Neural crest cell (in vitro differentiated cells): ENCODE data around the gene KLF2. TPM values are rescaled to one million over a fixed set of nuclear protein-coding genes. Genes with fewer than 3 reads are reported as not detected.
"Not testable (repeated sequence)": the region's sequence is repeated elsewhere in the genome, so short reads cannot be mapped to it uniquely, and the experiment has no call there.

Experiments used
- DNase-seq: peaks from one replicate; pipeline ENCODE4 v3.0.0; 2021; ENCODE audit warnings: low read depth, mixed read lengths, low spot score
- H3K27ac Mint-ChIP-seq: one replicate; pipeline ENCODE4 v1.8.0; 2021; ENCODE audit warnings: mild to moderate bottlenecking, mixed read lengths; ENCODE audit not compliant: unreplicated experiment
- H3K27me3 Mint-ChIP-seq: 2 replicates; pipeline ENCODE4 v1.8.0; 2021; ENCODE audit warnings: low read depth, mild to moderate bottlenecking, mixed read lengths
- H3K36me3 Mint-ChIP-seq: 2 replicates; pipeline ENCODE4 v1.8.0; 2021; ENCODE audit warnings: low read depth, mild to moderate bottlenecking, mixed read lengths
- H3K4me1 Mint-ChIP-seq: 2 replicates; pipeline ENCODE4 v1.8.0; 2021; ENCODE audit warnings: mixed read lengths
- H3K4me3 Mint-ChIP-seq: one replicate; pipeline ENCODE4 v1.8.0; 2021; ENCODE audit warnings: mild to moderate bottlenecking, mixed read lengths
- H3K9me3 Mint-ChIP-seq: 2 replicates; pipeline ENCODE4 v1.8.0; 2021; ENCODE audit warnings: mixed read lengths
- total RNA-seq: library from RNA; stranded (reverse); gene quantifications from 2 replicates; pipeline ENCODE4 v1.2.1, GENCODE V29; 2021
- TF ChIP-seq, protein P1 (sequence below): fragments of 200-600 bp; sonication (generic); conservative IDR thresholded peaks from 2 replicates; pipeline ENCODE4 v1.5.0; 2021; ENCODE audit warnings: antibody characterized with exemption, mild to moderate bottlenecking

KLF2 gene
- total RNA-seq, 1 donor from 2014 or later = 0.54 TPM

DNA sequence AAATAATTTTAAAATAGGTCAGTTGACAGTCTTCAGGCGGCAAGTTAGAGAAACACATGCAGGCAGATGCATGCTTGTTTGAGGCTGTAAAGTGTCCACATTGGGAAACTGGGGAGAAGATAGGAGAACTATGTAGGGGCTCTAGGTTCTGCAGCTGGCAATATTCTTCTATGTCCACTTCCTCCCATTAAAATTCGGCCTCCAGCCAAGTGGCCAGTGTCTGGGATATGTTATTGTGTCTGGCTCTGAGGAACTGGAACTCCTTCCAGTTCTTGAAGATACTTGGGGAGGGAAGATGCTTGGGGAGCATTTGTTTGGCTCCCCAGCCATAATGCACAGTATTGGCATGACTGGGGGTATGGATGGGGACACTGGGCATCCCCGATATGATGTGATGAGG lies 20.9 kb upstream of the KLF2 start:
- Mint-ChIP-seq H3K27me3 (peaks cover 4% of the 10 kb centered on the region), H3K9me3 (no peaks in the 10 kb centered on the region), H3K4me3 (no peak overlapping the region), H3K36me3 (no peaks in the 10 kb centered on the region), H3K27ac (no peak overlapping the region), H3K4me1 (no peaks in the 10 kb centered on the region)
- TF ChIP-seq, protein P1, sequence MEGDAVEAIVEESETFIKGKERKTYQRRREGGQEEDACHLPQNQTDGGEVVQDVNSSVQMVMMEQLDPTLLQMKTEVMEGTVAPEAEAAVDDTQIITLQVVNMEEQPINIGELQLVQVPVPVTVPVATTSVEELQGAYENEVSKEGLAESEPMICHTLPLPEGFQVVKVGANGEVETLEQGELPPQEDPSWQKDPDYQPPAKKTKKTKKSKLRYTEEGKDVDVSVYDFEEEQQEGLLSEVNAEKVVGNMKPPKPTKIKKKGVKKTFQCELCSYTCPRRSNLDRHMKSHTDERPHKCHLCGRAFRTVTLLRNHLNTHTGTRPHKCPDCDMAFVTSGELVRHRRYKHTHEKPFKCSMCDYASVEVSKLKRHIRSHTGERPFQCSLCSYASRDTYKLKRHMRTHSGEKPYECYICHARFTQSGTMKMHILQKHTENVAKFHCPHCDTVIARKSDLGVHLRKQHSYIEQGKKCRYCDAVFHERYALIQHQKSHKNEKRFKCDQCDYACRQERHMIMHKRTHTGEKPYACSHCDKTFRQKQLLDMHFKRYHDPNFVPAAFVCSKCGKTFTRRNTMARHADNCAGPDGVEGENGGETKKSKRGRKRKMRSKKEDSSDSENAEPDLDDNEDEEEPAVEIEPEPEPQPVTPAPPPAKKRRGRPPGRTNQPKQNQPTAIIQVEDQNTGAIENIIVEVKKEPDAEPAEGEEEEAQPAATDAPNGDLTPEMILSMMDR = no peak
- no peak for DNase-seq

DNA sequence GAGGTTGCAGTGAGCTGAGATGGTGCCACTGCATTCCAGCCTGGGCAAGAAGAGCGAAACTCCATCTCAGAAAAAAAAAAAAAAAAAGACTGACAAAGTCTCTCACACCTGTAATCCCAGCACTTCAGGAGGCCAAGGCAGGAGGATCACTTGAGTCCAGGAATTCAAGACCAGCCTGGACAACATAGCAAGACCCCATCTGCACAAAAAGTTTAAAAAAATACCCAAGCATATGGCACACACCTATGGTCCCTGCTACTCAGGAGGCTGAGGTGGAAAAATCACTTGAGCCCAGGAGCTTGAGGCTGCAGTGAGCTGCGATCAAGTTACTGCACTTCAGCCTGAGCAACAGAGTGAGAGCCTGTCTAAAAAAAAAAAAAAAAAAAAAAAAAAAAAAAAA lies 20.1 kb upstream of the KLF2 start:
- not testable (repeated sequence) for H3K27ac Mint-ChIP-seq, H3K9me3 Mint-ChIP-seq, H3K4me1 Mint-ChIP-seq, H3K27me3 Mint-ChIP-seq, H3K4me3 Mint-ChIP-seq, DNase-seq, H3K36me3 Mint-ChIP-seq

DNA sequence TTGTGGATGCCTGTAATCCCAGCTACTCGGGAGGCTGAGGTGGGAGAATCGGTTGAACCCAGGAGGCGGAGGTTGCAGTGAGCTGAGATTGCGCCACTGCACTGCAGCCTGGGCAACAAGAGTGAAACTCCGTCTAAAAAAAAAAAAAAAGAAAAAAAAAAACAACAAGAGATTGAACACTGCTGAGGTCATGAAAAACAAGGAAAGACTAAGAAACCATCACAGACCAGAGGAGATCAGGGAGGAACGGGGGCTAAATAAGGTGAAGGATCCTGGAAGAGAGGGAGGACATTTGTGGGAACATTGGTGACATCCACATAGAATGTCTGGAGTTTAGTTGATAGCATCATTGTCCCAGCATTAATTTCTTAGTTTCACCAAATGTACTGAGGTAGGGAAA lies 19.6 kb upstream of the KLF2 start:
- not testable (repeated sequence) for H3K9me3 Mint-ChIP-seq, H3K4me1 Mint-ChIP-seq, H3K27ac Mint-ChIP-seq, H3K36me3 Mint-ChIP-seq, H3K4me3 Mint-ChIP-seq, DNase-seq, H3K27me3 Mint-ChIP-seq

DNA sequence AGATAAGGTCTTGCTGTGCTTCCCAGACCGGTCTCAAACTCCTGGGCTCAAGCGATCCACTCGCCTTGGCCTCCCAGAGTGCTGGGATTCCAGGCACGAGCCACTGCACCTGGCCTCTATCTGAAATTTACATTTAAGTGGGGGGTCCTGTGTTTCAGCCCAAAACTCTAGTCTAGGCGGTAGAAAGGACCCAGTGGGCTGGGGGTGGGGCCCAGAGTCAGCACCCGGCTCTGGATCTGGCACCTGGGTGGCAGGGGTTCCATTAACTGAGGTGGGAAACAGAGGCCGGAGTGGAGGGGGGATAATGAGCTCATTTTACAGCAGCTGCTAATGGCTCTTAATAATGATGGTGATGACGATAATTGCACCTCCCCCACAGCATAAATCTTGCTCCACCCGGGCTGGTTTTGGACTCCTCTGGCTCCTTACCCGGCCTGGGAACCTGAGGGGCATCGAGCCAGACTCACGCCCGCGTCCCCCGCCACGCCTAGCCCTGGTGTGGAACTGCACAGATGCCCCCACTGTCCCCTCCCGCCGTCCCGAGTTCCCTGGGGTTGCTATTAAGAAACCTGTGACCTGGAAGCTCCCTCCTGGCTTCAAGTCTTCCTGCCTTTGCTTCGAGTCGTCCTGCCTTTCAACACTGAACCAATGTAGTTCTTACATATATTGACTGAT lies 17.8 kb upstream of the KLF2 start:
- Mint-ChIP-seq H3K9me3 (no peaks in the 10 kb centered on the region), H3K4me3 (no peak overlapping the region), H3K36me3 (no peaks in the 10 kb centered on the region), H3K27me3 (peaks cover 4% of the 10 kb centered on the region), H3K27ac (no peak overlapping the region), H3K4me1 (no peaks in the 10 kb centered on the region)
- TF ChIP-seq, protein P1 = no peak
- no peak for DNase-seq

DNA sequence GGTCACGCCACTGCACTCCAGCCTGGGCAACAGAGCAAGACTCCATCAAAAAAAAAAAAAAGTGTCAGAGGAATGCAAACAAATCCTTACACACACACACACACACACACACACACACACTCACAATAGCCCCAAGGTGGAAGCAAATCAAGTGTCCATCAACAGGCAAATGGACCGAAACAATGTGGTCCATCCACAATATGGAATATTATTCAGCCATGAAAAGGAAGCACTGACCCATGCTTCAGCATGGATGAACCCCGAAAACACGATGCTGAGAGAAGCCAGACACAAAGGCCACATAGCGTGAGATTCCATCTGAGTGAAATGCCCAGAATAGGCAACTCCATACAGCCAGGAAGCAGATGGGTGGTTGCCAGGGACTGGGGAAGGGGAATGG lies 16.5 kb upstream of the KLF2 start:
- Mint-ChIP-seq H3K27me3 (peaks cover 4% of the 10 kb centered on the region), H3K27ac (no peak overlapping the region), H3K4me1 (no peaks in the 10 kb centered on the region), H3K9me3 (no peaks in the 10 kb centered on the region), H3K36me3 (no peaks in the 10 kb centered on the region), H3K4me3 (no peak overlapping the region)
- TF ChIP-seq, protein P1 = no peak
- no peak for DNase-seq

DNA sequence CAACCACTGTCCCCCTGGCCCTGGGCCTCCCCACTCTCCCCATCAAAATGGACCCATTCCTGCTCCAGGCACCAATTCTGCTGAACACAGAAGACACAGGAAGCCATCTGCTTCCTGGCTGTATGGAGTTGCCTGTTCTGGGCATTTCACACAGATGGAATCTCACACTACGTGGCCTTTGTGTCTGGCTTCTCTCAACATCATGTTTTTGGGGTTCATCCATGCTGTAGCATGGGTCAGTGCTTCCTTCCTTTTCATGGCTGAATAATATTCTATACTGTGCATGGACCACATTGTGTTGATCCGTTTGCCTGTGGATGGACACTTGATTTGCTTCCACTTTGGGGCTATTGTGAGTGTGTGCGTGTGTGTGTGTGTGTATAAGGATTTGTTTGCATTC lies 15.0 kb upstream of the KLF2 start:
- Mint-ChIP-seq H3K4me1 (no peaks in the 10 kb centered on the region), H3K4me3 (no peak overlapping the region), H3K27ac (no peak overlapping the region), H3K27me3 (no peaks in the 10 kb centered on the region), H3K36me3 (no peaks in the 10 kb centered on the region), H3K9me3 (no peaks in the 10 kb centered on the region)
- TF ChIP-seq, protein P1 = no peak
- DNase-seq = no peak
